Prostate gland (tissue), 2 donors: ENCODE measurements around the gene CACNA1H. TPM values are rescaled to one million over a fixed set of nuclear protein-coding genes. Genes with fewer than 3 reads are reported as not detected.

Experiments used
- DNase-seq: peaks from one replicate; pipeline ENCODE4 v3.0.0-alpha.2; 2019; ENCODE audit warnings: low spot score
- H3K27ac ChIP-seq, 2 donors: fragments of 200-600 bp; sonication (generic); 2 replicates each; pipeline ENCODE4 v1.5.1; 2017 to 2019
- H3K27me3 ChIP-seq: fragments of 200-600 bp; sonication (generic); replicated peaks from 2 replicates; pipeline ENCODE4 v1.5.1; 2019; ENCODE audit not compliant: insufficient read depth
- H3K36me3 ChIP-seq, 2 donors: fragments of 200-600 bp; sonication (generic); 1 replicate in 1 of 2; 2 replicates in 1 of 2; pipeline versions ENCODE4 v1.5.1 to v1.8.1; 2017 to 2019
- H3K4me1 ChIP-seq: fragments of 200-600 bp; sonication (generic); replicated peaks from 2 replicates; pipeline ENCODE4 v1.5.1; 2019
- H3K4me3 ChIP-seq, 2 donors: fragments of 200-600 bp; sonication (generic); 2 replicates each; pipeline ENCODE4 v1.5.1; 2017 to 2019
- H3K9me3 ChIP-seq: fragments of 200-600 bp; sonication (generic); 2 replicates; pipeline ENCODE4 v1.5.1; 2017
- POLR2A ChIP-seq: fragments of 450-650 bp; IDR thresholded peaks from one replicate; pipeline ENCODE4 v1.6.1; 2016; ENCODE audit warnings: antibody characterized with exemption, mild to moderate bottlenecking
- POLR2AphosphoS5 ChIP-seq: sonication (generic); formaldehyde crosslinking; IDR thresholded peaks from one replicate; pipeline ENCODE4 v1.6.1; 2017; ENCODE audit warnings: antibody characterized with exemption
- WGBS: methylation state at CpG from one replicate; pipeline ENCODE4 v1.1.5; 2018; 5-methylcytosine and 5-hydroxymethylcytosine counted together
- intact Hi-C: fragments of 100-400 bp; cut with DNase I; formaldehyde crosslinking; loops from one replicate; pipeline ENCODE4 v1.14.2; 2022
- total RNA-seq, 2 donors: library from RNA; depleted of rRNA; stranded (reverse); fragments of >200 nt; gene quantifications; one replicate each; pipeline ENCODE4 v1.1.0, GENCODE V29; 2016
- TF ChIP-seq, protein P1 (sequence below), 4 experiments: fragments of 200-600 bp in 2 of 4; fragments of 450-650 bp in 2 of 4; sonication (generic) in 2 of 4; IDR thresholded peaks; 1 replicate in 3 of 4; 2 replicates in 1 of 4; pipeline ENCODE4 v1.5.1; 2016 to 2019; ENCODE audit warnings: antibody characterized with exemption in 4 of 4, mild to moderate bottlenecking in 2 of 4, moderate library complexity in 2 of 4

The CACNA1H gene
- total RNA-seq, 2 donors from 2014 or later, result 32.5 to 111 TPM

DNA sequence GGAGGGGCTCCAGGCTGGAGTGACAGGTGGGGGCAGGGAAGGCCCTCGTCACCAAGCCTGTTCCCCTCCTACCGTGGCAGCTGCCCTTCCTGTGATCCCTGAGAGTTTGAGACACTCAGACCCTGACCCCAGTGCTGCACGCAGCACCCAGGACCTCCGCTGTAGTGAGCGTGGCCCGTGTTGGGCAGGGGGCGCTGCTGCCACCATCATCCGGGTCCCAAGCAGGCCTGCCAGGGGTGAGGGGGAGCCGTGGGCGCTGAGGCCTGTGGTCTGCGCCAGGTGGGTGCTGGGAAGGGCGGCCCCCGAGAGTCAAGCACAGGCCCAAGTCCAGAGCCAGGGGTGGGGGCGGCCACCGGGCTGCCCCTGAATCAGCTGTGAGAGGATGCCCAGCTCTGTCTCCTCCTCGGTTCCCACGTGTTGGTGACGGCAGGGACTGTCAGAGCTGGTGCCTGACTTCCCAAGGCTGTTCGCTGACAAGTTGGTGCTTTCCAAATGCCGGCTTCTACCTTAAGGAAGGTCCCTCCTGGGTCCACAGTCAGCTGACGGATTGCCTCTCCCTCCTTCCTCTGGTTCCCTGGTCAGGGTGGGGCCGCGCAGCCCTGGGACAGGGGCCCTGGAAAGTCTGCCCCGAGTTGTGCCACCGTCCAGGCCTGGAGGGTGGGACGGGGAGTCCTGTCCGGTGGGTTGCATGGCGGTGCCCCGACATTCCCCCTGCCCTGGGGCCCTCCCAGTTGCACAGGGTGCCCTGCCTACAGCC, 41.1 kb downstream of the CACNA1H start:
- H3K36me3 ChIP-seq, result no peaks in the 10 kb centered on the region
- no peaks in the 10 kb centered on the region for H3K27me3 ChIP-seq
- WGBS, result 66% methylated on average over 25 of the region's 29 CpGs
- TF ChIP-seq POLR2AphosphoS5 (no peak), POLR2A (no peak)
- TF ChIP-seq, protein P1, sequence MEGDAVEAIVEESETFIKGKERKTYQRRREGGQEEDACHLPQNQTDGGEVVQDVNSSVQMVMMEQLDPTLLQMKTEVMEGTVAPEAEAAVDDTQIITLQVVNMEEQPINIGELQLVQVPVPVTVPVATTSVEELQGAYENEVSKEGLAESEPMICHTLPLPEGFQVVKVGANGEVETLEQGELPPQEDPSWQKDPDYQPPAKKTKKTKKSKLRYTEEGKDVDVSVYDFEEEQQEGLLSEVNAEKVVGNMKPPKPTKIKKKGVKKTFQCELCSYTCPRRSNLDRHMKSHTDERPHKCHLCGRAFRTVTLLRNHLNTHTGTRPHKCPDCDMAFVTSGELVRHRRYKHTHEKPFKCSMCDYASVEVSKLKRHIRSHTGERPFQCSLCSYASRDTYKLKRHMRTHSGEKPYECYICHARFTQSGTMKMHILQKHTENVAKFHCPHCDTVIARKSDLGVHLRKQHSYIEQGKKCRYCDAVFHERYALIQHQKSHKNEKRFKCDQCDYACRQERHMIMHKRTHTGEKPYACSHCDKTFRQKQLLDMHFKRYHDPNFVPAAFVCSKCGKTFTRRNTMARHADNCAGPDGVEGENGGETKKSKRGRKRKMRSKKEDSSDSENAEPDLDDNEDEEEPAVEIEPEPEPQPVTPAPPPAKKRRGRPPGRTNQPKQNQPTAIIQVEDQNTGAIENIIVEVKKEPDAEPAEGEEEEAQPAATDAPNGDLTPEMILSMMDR (IDR thresholded peaks at IDR 0.05), result no peak
- H3K9me3 ChIP-seq, result no peaks in the 10 kb centered on the region
- intact Hi-C loops, result loop anchor here (1.0 kb wide), 1 partner anchor 88 kb away; no protein-coding TSS in a partner anchor
- H3K27ac ChIP-seq, result no peak overlapping the region
- no peak for DNase-seq
- H3K4me3 ChIP-seq, result no peak overlapping the region
- H3K4me1 ChIP-seq, result no peaks in the 10 kb centered on the region

GRCh38 chr16:1194665-1195392, 41.9 kb downstream of the CACNA1H start:
- 46% methylated on average over 55 of the region's 61 CpGs for WGBS
- H3K4me1 ChIP-seq, result no peaks in the 10 kb centered on the region
- no peaks in the 10 kb centered on the region for H3K36me3 ChIP-seq
- H3K9me3 ChIP-seq, result no peaks in the 10 kb centered on the region
- no peak overlapping the region for H3K27ac ChIP-seq
- no peak for DNase-seq
- no peak overlapping the region for H3K4me3 ChIP-seq
- TF ChIP-seq, protein P1 (IDR thresholded peaks at IDR 0.05), result peak; percentile 81 to 88 (median 83)
- no peak for TF ChIP-seq POLR2AphosphoS5
- H3K27me3 ChIP-seq, result no peaks in the 10 kb centered on the region
- intact Hi-C loops, result no loop called here

DNA sequence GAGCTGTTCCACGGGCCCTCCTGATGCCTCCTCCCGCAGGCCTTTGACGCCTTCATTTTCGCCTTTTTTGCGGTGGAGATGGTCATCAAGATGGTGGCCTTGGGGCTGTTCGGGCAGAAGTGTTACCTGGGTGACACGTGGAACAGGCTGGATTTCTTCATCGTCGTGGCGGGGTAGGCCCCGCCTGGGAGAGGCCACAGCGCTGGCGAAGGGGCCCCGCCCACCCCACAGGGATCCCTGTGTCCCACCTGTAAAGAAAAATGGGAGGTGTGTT, 42.4 kb downstream of the CACNA1H start:
- Histone ChIP-seq H3K4me1 (no peaks in the 10 kb centered on the region), H3K36me3 (no peaks in the 10 kb centered on the region), H3K4me3 (no peak overlapping the region), H3K27me3 (no peaks in the 10 kb centered on the region), H3K9me3 (no peaks in the 10 kb centered on the region), H3K27ac (no peak overlapping the region)
- no peak for DNase-seq
- TF ChIP-seq POLR2AphosphoS5, result no peak
- TF ChIP-seq POLR2A, result no peak
- TF ChIP-seq, protein P1 (IDR thresholded peaks at IDR 0.05), result no peak
- WGBS, result 73% methylated on average over 14 of the region's 14 CpGs
- intact Hi-C loops, result no loop called here

DNA sequence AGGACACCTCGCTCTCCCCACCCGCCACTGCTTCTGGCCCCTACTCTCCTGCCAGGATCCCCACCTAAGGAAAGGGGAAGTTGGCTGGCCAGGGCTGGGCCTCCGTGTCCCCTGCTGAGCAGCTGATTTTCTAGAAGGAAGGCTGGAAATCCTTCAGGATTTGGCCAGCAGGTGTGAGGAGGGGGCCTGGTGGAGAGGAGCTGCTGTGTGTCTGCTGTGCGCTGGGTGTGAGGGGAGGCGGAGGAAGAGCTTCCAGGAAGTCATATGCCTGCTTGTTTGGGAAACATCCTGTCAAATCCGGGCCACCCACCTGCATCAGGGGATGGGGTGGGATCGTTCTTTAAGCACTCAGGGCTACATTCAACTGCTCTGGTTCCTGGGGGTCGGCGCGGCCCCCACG, 43.6 kb downstream of the CACNA1H start:
- H3K36me3 ChIP-seq, result no peaks in the 10 kb centered on the region
- H3K4me1 ChIP-seq, result no peaks in the 10 kb centered on the region
- 74% methylated on average over 11 of the region's 11 CpGs for WGBS
- no peak for TF ChIP-seq POLR2AphosphoS5
- no peak for TF ChIP-seq POLR2A
- TF ChIP-seq, protein P1 (IDR thresholded peaks at IDR 0.05), result no peak
- no peak overlapping the region for H3K27ac ChIP-seq
- no peaks in the 10 kb centered on the region for H3K9me3 ChIP-seq
- no peak overlapping the region for H3K4me3 ChIP-seq
- DNase-seq, result no peak
- intact Hi-C loops, result no loop called here
- H3K27me3 ChIP-seq, result no peaks in the 10 kb centered on the region
